ENCODE results near the gene RAI2. TPM values are rescaled to one million over a fixed set of nuclear protein-coding genes. Genes with fewer than 3 reads are reported as not detected.

The RAI2 gene
- total RNA-seq, 1 experiment from 2014 or later: 0.18 TPM

- H3K27me3 ChIP-seq (replicated peaks; ENCODE audit: control insufficient read depth, insufficient read depth, low read length): no peaks in the 10 kb centered on the region
- ChIA-PET POLR2A (no interaction called here), CTCF (no interaction called here)
- H3K4me1 ChIP-seq: no peaks in the 10 kb centered on the region
- no TSS peak for BruUV-seq (replicated peaks)
- intact Hi-C loops (cut with micrococcal nuclease; ENCODE audit: unreplicated experiment): no loop called here
- Mint-ChIP-seq H3K9me3 (ENCODE audit: unreplicated experiment) (no peaks in the 10 kb centered on the region), H3K4me1 (ENCODE audit: low read depth, unreplicated experiment) (no peaks in the 10 kb centered on the region), H3K36me3 (ENCODE audit: insufficient read depth, unreplicated experiment) (no peaks in the 10 kb centered on the region), H3K27me3 (ENCODE audit: insufficient read depth, unreplicated experiment) (no peaks in the 10 kb centered on the region), H3K27ac (ENCODE audit: unreplicated experiment) (no peak overlapping the region), H3K4me3 (ENCODE audit: unreplicated experiment) (no peak overlapping the region)
- no peak for DNase-seq
- no peaks in the 10 kb centered on the region for H3K36me3 ChIP-seq (ENCODE audit: control insufficient read depth, insufficient read depth, low read length)
- H3K4me3 ChIP-seq (ENCODE audit: low read depth, low read length): no peak overlapping the region
- TF ChIP-seq, protein P1, sequence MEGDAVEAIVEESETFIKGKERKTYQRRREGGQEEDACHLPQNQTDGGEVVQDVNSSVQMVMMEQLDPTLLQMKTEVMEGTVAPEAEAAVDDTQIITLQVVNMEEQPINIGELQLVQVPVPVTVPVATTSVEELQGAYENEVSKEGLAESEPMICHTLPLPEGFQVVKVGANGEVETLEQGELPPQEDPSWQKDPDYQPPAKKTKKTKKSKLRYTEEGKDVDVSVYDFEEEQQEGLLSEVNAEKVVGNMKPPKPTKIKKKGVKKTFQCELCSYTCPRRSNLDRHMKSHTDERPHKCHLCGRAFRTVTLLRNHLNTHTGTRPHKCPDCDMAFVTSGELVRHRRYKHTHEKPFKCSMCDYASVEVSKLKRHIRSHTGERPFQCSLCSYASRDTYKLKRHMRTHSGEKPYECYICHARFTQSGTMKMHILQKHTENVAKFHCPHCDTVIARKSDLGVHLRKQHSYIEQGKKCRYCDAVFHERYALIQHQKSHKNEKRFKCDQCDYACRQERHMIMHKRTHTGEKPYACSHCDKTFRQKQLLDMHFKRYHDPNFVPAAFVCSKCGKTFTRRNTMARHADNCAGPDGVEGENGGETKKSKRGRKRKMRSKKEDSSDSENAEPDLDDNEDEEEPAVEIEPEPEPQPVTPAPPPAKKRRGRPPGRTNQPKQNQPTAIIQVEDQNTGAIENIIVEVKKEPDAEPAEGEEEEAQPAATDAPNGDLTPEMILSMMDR (IDR thresholded peaks at IDR 0.05; ENCODE audit: insufficient read depth in 1 of 2, low read depth in 1 of 2, low read length in 1 of 2, severe bottlenecking in 1 of 2, unreplicated experiment in 1 of 2): no peak
- no peaks in the 10 kb centered on the region for H3K9me3 ChIP-seq
Observed at GRCh38 chrX:17798921-17799320, 62.2 kb downstream of the RAI2 start.

GRCh38 chrX:17792826-17793225 is 68.3 kb downstream of the RAI2 start:
- no TSS peak for BruUV-seq (replicated peaks)
- CTCF ChIA-PET: no interaction called here
- H3K4me1 ChIP-seq: no peaks in the 10 kb centered on the region

DNA sequence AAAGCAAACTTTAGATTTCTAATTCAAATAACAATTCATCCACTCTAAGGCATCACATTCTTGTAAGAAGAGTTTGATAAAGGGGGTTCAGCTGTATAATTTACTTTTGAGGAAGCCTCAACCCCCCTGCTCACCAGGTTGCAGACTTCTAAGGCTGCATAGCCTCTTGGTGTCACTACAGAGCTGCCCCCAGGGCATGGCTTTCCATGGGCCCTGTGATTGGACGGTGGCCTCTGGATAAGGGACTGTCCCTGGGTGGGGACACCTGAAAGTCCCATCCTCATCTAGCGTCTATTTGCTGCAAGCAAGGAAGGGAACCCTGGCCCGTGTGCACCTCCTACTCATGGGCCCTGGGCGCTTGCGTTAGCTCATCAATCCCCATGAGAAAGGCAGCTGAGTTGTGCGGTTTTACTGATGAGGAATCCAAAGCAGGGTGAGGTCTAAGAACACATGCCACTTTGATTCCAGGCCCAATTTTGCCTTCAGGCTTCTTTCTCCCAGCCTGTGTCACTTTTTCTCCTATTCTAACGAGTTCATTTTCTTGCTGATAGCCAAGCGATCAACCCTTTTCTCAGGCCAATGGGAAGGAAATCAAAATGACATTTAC is 72.0 kb downstream of the RAI2 start:
- intact Hi-C loops (cut with micrococcal nuclease; ENCODE audit: unreplicated experiment): no loop called here
- no peaks in the 10 kb centered on the region for H3K36me3 Mint-ChIP-seq (ENCODE audit: insufficient read depth, unreplicated experiment)
- CTCF ChIA-PET: no interaction called here
- Histone ChIP-seq H3K36me3 (ENCODE audit: control insufficient read depth, insufficient read depth, low read length) (no peaks in the 10 kb centered on the region), H3K9me3 (no peaks in the 10 kb centered on the region), H3K4me1 (no peaks in the 10 kb centered on the region), H3K4me3 (ENCODE audit: low read depth, low read length) (no peak overlapping the region), H3K27me3 (replicated peaks; ENCODE audit: control insufficient read depth, insufficient read depth, low read length) (no peaks in the 10 kb centered on the region)
- no peaks in the 10 kb centered on the region for H3K4me1 Mint-ChIP-seq (ENCODE audit: low read depth, unreplicated experiment)
- no peaks in the 10 kb centered on the region for H3K27me3 Mint-ChIP-seq (ENCODE audit: insufficient read depth, unreplicated experiment)
- TF ChIP-seq, protein P1 (IDR thresholded peaks at IDR 0.05; ENCODE audit: insufficient read depth in 1 of 2, low read depth in 1 of 2, low read length in 1 of 2, severe bottlenecking in 1 of 2, unreplicated experiment in 1 of 2): no peak
- no peaks in the 10 kb centered on the region for H3K9me3 Mint-ChIP-seq (ENCODE audit: unreplicated experiment)
- POLR2A ChIA-PET: no interaction called here
- H3K27ac Mint-ChIP-seq (ENCODE audit: unreplicated experiment): no peak overlapping the region
- BruUV-seq (replicated peaks): no TSS peak
- DNase-seq: no peak
- H3K4me3 Mint-ChIP-seq (ENCODE audit: unreplicated experiment): no peak overlapping the region

More at GRCh38 chrX:17792826-17793225, 68.3 kb downstream of the RAI2 start:
- no peak overlapping the region for H3K4me3 ChIP-seq (ENCODE audit: low read depth, low read length)
- Mint-ChIP-seq H3K36me3 (ENCODE audit: insufficient read depth, unreplicated experiment) (no peaks in the 10 kb centered on the region), H3K9me3 (ENCODE audit: unreplicated experiment) (no peaks in the 10 kb centered on the region), H3K4me1 (ENCODE audit: low read depth, unreplicated experiment) (no peaks in the 10 kb centered on the region), H3K4me3 (ENCODE audit: unreplicated experiment) (no peak overlapping the region), H3K27ac (ENCODE audit: unreplicated experiment) (no peak overlapping the region), H3K27me3 (ENCODE audit: insufficient read depth, unreplicated experiment) (no peaks in the 10 kb centered on the region)
- intact Hi-C loops (cut with micrococcal nuclease; ENCODE audit: unreplicated experiment): no loop called here
- no peaks in the 10 kb centered on the region for H3K36me3 ChIP-seq (ENCODE audit: control insufficient read depth, insufficient read depth, low read length)
- POLR2A ChIA-PET: no interaction called here
- no peak for DNase-seq
- H3K9me3 ChIP-seq: no peaks in the 10 kb centered on the region
- TF ChIP-seq, protein P1 (IDR thresholded peaks at IDR 0.05; ENCODE audit: insufficient read depth in 1 of 2, low read depth in 1 of 2, low read length in 1 of 2, severe bottlenecking in 1 of 2, unreplicated experiment in 1 of 2): no peak
- H3K27me3 ChIP-seq (replicated peaks; ENCODE audit: control insufficient read depth, insufficient read depth, low read length): no peaks in the 10 kb centered on the region
